HFFc6 (cell line): ENCODE measurements around the gene PSRC1. TPM values are rescaled to one million over a fixed set of nuclear protein-coding genes. Genes with fewer than 3 reads are reported as not detected.

Experiments
- DNase-seq: peaks from one replicate; pipeline ENCODE4 v3.0.0-alpha.2; 2018
- H3K27ac Mint-ChIP-seq: 2 replicates; pipeline ENCODE4 v1.8.0; 2020; ENCODE audit warnings: mild to moderate bottlenecking, mixed read lengths
- H3K27me3 Mint-ChIP-seq: 2 replicates; pipeline ENCODE4 v1.8.0; 2021; ENCODE audit warnings: mild to moderate bottlenecking, moderate library complexity, mixed read lengths; ENCODE audit not compliant: insufficient read depth
- H3K36me3 Mint-ChIP-seq: 2 replicates; pipeline ENCODE4 v1.8.0; 2021; ENCODE audit warnings: low read depth, mixed read lengths
- H3K4me1 Mint-ChIP-seq: 2 replicates; pipeline ENCODE4 v1.8.0; 2020; ENCODE audit warnings: low read depth, mixed read lengths
- H3K4me3 Mint-ChIP-seq: 2 replicates; pipeline ENCODE4 v1.8.0; 2020; ENCODE audit warnings: mild to moderate bottlenecking, moderate library complexity, mixed read lengths
- H3K9me3 Mint-ChIP-seq: 2 replicates; pipeline ENCODE4 v1.8.0; 2020; ENCODE audit warnings: mild to moderate bottlenecking, mixed read lengths
- total RNA-seq, 6 experiments: library from RNA; stranded (reverse); fragmentation: NEBNext Ultra II Directional; extraction: Animal tissue kit (Norgen Biotek cat#: 25700); gene quantifications; 2 replicates in 1 of 6; 3 replicates in 5 of 6; pipeline ENCODE4 v1.2.3, GENCODE V29; 2021
- TF ChIP-seq, protein P1 (sequence below): fragments of 200-600 bp; sonication (generic); IDR thresholded peaks from 2 replicates; pipeline ENCODE4 v1.5.0; 2021; ENCODE audit warnings: antibody characterized with exemption, mild to moderate bottlenecking

The PSRC1 gene
- total RNA-seq, 6 experiments from 2014 or later = 17.0 to 33.1 (median 30.4) TPM

DNA sequence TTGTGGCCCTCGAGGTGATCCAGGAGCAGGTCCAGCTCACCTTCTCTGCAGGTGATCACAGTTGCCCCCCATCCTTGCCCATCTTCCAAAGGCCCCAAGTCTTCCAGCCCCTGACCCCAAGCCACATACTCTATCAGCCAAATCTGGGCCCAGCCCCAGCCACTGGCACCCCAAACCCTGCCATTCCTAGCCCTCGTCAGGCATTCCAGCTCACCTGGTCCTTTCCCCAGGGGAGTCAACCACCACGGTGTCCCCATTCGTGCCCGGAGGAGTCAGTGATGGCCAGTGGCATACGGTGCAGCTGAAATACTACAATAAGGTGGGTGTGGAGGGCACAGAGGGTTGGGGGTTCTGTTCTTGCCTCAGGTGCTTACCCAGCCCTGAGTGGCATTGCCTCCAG lies 21.4 kb downstream of the PSRC1 start:
- H3K36me3 Mint-ChIP-seq = no peaks in the 10 kb centered on the region
- no peak for DNase-seq
- H3K27me3 Mint-ChIP-seq = peaks cover 2% of the 10 kb centered on the region; the same call in 1 of the 2 replicates
- TF ChIP-seq, protein P1, sequence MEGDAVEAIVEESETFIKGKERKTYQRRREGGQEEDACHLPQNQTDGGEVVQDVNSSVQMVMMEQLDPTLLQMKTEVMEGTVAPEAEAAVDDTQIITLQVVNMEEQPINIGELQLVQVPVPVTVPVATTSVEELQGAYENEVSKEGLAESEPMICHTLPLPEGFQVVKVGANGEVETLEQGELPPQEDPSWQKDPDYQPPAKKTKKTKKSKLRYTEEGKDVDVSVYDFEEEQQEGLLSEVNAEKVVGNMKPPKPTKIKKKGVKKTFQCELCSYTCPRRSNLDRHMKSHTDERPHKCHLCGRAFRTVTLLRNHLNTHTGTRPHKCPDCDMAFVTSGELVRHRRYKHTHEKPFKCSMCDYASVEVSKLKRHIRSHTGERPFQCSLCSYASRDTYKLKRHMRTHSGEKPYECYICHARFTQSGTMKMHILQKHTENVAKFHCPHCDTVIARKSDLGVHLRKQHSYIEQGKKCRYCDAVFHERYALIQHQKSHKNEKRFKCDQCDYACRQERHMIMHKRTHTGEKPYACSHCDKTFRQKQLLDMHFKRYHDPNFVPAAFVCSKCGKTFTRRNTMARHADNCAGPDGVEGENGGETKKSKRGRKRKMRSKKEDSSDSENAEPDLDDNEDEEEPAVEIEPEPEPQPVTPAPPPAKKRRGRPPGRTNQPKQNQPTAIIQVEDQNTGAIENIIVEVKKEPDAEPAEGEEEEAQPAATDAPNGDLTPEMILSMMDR = no peak
- peaks cover 16% of the 10 kb centered on the region for H3K4me1 Mint-ChIP-seq
- H3K4me3 Mint-ChIP-seq = no peak overlapping the region
- no peaks in the 10 kb centered on the region for H3K9me3 Mint-ChIP-seq
- no peak overlapping the region for H3K27ac Mint-ChIP-seq

DNA sequence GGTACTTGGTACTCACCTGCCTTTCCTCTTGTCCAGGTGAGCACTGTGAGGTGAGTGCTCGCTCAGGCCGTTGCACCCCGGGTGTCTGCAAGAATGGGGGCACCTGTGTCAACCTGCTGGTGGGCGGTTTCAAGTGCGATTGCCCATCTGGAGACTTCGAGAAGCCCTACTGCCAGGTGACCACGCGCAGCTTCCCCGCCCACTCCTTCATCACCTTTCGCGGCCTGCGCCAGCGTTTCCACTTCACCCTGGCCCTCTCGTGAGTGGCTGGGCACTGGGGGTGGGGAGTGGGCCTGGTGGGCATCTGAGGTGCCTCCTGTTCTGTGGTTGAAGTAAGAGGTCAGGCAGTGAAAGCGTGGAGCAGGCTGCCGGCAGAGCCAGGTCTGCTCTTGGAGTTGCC lies 21.9 kb downstream of the PSRC1 start:
- Mint-ChIP-seq H3K4me1 (peaks cover 16% of the 10 kb centered on the region), H3K9me3 (no peaks in the 10 kb centered on the region), H3K36me3 (no peaks in the 10 kb centered on the region), H3K4me3 (no peak overlapping the region), H3K27ac (no peak overlapping the region), H3K27me3 (peaks cover 2% of the 10 kb centered on the region; the same call in 1 of the 2 replicates)
- DNase-seq = no peak
- TF ChIP-seq, protein P1 = no peak

DNA sequence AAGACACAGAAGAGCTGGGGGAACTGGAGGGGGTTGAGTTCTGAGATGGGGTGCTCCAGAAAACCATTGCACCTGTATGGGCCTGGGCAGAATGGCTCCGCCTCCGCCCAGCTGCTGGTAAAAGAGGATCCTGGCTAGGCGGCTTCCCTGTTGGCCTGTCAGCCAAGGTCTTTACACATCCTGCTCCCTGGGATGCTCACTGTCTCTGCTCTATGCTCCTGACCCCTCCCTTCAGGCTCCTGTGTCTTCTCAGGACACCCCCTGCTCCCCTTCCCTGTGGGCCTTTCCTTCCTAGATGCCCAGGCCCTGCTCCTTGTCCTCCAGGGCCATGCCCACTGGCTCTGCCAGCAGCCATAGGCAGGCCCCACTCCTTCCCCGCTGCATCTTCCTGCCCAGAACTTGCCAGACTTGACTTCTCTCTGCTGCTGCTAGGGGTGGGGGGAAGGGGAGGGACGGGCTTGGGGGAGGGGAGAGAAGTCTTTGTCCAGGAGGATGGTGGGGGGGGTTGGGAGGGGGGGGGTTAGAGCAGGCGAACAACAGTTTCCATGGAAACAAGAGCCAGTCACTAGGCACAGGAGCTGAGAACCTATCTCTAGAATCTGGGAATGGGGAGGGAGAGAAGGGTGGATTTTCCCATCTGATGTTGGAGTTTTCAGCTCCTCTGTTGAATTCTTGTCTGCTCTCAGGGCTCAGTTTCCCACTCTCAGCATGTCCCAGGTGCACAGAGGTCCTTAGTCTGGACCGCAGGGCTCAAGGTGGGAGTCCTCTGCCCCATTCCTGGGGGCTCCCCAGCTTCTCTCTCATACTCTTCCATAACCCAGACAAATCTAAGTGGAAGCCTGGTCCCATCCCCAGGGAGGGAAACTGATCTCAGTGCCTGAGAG lies 23.0 kb downstream of the PSRC1 start:
- H3K27ac Mint-ChIP-seq = no peak overlapping the region
- TF ChIP-seq, protein P1 = no peak
- no peak for DNase-seq
- H3K4me3 Mint-ChIP-seq = no peak overlapping the region
- H3K4me1 Mint-ChIP-seq = peaks cover 21% of the 10 kb centered on the region
- no peaks in the 10 kb centered on the region for H3K36me3 Mint-ChIP-seq
- no peaks in the 10 kb centered on the region for H3K9me3 Mint-ChIP-seq
- peaks cover 2% of the 10 kb centered on the region; the same call in 1 of the 2 replicates for H3K27me3 Mint-ChIP-seq

DNA sequence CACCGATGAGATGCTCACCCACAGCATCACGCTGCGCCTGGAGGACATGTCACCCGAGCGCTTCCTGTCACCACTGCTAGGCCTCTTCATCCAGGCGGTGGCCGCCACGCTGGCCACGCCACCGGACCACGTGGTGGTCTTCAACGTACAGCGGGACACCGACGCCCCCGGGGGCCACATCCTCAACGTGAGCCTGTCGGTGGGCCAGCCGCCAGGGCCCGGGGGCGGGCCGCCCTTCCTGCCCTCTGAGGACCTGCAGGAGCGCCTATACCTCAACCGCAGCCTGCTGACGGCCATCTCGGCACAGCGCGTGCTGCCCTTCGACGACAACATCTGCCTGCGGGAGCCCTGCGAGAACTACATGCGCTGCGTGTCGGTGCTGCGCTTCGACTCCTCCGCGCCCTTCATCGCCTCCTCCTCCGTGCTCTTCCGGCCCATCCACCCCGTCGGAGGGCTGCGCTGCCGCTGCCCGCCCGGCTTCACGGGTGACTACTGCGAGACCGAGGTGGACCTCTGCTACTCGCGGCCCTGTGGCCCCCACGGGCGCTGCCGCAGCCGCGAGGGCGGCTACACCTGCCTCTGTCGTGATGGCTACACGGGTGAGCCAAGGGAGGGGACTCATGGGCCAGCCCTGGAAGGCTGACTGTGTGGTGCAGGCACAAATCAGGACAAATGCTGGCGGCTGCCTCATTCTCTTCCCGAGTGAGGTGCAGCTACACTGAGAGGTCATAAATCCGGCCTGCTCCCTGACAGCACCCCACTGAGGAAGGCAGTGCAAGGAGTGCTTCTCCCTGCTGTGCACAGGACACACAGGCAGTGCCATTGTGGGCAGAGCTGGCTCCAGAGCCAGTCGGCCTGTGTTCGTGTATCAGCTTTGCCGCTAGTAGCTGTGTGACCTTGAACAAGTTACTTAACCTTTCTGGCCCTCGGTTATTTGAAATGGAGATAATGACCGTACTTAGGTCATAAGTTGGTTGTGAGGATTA lies 24.2 kb downstream of the PSRC1 start:
- H3K27ac Mint-ChIP-seq = no peak overlapping the region
- peaks cover 2% of the 10 kb centered on the region for H3K27me3 Mint-ChIP-seq
- DNase-seq = no peak
- H3K9me3 Mint-ChIP-seq = no peaks in the 10 kb centered on the region
- TF ChIP-seq, protein P1 = no peak
- H3K36me3 Mint-ChIP-seq = no peaks in the 10 kb centered on the region
- no peak overlapping the region for H3K4me3 Mint-ChIP-seq
- H3K4me1 Mint-ChIP-seq = peaks cover 19% of the 10 kb centered on the region

DNA sequence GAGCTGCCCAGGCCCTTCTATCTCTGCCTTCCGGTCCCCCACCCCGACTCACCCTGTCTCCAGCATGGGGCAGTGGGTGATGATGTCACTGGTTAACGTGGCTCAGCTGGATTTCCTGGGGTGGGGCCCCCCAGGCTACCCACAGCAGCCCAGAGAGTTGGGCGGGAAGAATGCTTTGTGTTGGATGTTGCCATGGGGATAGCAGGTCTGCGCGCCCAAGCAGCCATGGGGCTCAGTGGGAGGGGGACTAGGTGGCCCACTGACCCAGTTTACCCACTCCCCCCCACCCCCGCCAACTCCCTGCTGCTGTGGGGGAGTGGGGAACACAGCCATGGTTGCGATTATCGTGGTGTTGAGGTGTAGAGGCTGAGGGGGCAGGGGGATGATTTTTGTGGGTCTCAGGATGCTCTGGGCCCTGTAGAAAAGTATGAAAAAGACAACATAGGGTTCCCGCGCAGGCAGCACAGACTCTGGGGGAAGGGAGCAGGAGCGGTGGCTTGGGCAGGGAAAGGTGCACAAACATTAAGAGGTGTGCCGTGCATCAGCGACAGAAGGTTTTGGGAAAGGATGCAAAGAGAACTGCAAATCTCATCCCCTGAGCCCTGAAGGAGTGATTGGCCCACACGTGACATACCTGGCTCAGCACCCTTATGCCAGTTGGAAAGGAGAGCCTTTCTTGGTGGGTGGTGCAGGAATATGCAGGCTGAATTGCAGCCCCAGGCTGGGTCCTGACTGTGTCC lies 25.1 kb downstream of the PSRC1 start:
- peaks cover 2% of the 10 kb centered on the region for H3K27me3 Mint-ChIP-seq
- no peaks in the 10 kb centered on the region for H3K9me3 Mint-ChIP-seq
- H3K36me3 Mint-ChIP-seq = no peaks in the 10 kb centered on the region
- H3K27ac Mint-ChIP-seq = no peak overlapping the region
- no peak overlapping the region for H3K4me3 Mint-ChIP-seq
- TF ChIP-seq, protein P1 = no peak
- DNase-seq = no peak
- peaks cover 15% of the 10 kb centered on the region for H3K4me1 Mint-ChIP-seq
